HG03575 (cell line): ENCODE data around the gene BSN.

Source experiments
- ATAC-seq: cut with Tn5 transposase; IDR thresholded peaks from one replicate; pipeline ENCODE4 v1.9.1; 2021; ENCODE audit not compliant: unreplicated experiment, insufficient number of reproducible peaks, low FRiP score; ENCODE audit errors: extremely low read depth

The BSN gene

DNA sequence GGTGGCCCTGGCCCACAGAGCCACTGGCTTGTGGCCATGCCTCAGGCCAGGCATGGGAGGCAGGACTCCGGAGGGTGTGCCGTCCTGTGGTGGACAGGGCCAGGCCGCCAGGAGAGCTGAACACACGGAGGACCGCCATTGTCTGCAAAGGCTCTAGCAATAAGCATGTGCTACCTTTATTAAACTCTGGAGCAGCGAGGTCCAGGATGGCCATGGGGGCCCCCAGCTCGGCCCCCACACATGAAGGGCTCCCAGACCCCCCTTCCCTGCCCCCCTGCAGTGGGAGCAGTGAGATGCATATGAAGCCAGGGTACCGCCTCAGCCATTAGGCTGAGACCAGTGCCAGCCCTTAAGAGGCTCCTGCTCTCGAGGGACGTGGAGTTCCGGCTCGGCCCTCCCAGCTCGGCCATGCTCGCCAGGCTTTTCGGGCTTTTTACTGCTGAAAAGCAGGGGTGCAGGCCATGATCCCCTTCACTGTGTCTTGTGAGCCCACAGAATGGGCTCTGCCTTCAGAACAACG is 162.5 kb downstream of the BSN start:
- no peak for ATAC-seq

DNA sequence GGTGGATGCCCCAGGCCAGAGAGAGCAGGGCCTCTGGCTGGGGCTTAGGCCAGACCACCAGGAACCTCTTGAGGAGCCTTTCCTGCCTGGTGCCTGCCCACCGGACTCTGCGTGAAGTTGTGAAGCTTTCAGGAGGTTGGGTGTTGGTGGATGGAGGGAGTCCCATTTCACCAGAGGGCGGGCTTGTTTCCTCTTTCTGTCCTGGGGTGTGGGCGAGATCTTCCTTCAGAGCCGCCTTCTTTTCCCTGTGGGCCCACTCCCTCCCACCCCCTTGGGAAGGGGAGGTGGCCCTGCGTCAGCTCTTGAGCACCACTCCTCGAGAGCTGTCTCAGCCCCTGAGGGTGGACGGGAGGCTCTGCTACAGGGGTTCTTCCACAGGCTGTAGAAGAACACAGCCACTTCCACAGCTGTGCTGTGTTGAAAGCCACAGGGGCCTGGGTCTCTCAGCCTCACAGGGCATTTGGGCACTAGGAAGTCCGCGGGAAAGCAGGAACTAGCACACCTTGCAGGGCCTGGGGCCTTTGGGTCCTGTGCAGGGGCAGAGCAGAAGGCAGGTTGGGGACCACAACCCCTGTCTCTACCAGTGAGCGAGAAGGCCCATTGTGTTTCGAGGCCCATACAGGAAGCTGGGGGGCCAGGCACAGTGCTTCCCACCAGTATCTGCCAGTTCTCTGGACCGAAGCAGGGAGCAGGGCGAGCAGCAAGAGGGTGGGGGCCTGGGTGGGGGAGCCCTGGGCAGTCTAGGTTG is 163.1 kb downstream of the BSN start:
- no peak for ATAC-seq

DNA sequence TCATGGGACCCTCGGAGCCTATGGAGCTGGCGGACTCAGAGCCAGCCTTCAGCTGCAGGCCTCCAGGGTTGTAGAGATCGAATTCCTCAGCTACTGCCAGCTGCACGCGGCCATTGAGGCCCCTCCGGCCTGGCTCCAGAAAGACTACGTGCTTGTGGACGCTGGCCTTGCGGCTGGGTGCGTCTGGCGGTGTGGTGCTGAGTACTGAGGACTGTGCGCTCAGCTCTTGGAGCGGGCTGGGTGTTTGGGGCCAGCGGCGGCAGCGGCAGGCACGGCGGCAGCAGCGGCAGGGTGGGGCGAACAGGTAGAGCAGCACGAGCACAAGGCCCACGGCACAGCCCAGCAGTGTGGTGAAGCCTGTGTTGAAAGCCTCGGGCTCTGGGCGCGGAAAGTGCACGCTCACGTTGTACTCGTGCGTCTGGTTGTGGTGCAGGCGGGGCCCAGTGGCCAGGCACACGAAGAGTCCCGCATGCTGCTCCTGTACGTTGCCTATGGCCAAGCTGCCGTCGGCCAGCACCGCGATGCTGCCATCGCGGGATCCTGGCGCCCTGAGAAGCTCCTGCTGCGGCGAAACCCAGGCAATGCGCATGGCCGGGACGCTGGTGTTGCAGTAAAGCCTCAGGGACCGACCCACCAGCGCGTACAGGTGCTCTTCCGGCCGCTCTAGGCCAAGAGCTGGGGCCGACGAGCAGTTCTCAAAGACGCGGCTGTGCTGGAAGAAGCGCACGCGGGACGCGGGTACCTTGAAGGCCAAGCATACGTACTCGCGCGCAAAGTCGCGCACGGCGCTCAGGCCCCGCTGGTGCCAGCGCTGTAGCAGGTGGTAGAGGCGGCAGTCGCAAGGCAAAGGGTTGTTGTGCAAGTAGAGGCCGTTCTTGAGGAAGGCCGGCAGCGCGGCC is 163.9 kb downstream of the BSN start:
- ATAC-seq, result no peak

DNA sequence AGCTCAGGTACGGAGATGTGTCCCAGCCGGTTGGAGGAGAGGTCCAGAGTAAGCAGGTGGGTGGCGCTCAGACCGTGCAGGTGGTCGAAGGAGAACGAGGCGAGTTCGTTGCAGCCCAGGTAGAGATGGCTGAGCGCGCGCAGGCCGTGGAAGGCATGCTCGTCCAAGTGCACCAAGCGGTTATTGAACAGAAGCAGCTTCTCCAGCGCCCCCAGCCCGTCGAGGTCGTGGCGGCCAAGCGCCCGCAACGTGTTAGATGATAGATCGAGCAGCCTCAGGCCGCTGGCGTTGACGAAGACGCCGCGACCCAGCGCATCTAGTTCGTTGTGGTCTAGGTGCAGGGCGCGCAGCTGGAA is 164.6 kb downstream of the BSN start:
- ATAC-seq, result no peak

DNA sequence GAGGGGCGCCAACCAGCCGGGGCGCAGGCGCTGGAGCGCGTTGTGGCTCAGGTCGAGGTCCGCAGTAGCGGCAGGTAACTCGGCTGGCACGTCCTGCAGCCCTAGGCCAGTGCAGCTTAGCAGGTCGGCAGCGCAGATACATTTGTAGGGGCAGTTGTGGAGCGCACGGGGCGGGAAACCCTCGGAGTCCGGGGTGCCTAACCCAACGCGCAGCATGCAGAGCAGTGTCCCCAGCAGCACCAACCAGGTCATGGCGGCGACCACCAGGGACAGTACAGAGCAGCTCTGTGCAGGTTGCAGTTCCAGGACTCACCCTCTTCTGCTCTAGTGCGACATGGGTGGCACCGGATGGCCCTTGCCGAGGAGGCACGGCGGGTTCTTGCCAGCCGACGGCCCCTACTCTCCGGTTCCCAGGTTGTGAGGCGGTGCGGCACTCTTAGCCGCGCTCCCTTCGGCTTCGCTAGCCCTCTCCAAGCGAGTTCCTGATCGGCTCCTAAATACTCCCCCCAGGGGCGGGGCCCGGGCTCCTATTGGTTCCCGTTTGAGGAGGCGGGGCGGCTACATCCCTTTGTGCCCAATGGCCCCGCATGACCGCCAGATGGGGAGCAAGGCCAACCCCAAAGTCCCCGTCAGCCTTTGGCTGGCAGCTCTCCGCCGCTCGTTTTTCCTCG is 165.1 kb downstream of the BSN start, which contains the start of gene AMIGO3:
AMIGO3 (minus strand) TSS at position 471 of the 671 bp plus-strand sequence; CDS start at position 252, 219 bp downstream.
- ATAC-seq, result no peak
